Measurements from ENCODE around the gene SLC1A2. TPM values are rescaled to one million over a fixed set of nuclear protein-coding genes. Genes with fewer than 3 reads are reported as not detected.

Gene SLC1A2
- total RNA-seq, 1 donor from 2014 or later: 54.3 TPM

- H3K27me3 Mint-ChIP-seq (ENCODE audit: unreplicated experiment): peaks cover 3% of the 10 kb centered on the region
- H3K4me1 Mint-ChIP-seq (ENCODE audit: low read depth, unreplicated experiment): peaks cover 4% of the 10 kb centered on the region
- DNase-seq: no peak
- H3K27ac Mint-ChIP-seq (ENCODE audit: unreplicated experiment): no peak overlapping the region
- TF ChIP-seq CTCF (IDR thresholded peaks at IDR 0.05; ENCODE audit: partially characterized antibody, unreplicated experiment): no peak
- H3K4me3 Mint-ChIP-seq (ENCODE audit: unreplicated experiment): no peak overlapping the region
- H3K36me3 Mint-ChIP-seq (ENCODE audit: unreplicated experiment): peaks cover 27% of the 10 kb centered on the region
- H3K9me3 Mint-ChIP-seq (ENCODE audit: unreplicated experiment): no peaks in the 10 kb centered on the region
Measured at GRCh38 chr11:35274909-35275785, 144.2 kb downstream of the SLC1A2 start.

GRCh38 chr11:35272391-35272902 is 146.9 kb downstream of the SLC1A2 start:
- no peak overlapping the region for H3K27ac Mint-ChIP-seq (ENCODE audit: unreplicated experiment)
- TF ChIP-seq CTCF (IDR thresholded peaks at IDR 0.05; ENCODE audit: partially characterized antibody, unreplicated experiment): no peak
- H3K9me3 Mint-ChIP-seq (ENCODE audit: unreplicated experiment): no peaks in the 10 kb centered on the region
- peaks cover 4% of the 10 kb centered on the region for H3K4me1 Mint-ChIP-seq (ENCODE audit: low read depth, unreplicated experiment)
- H3K36me3 Mint-ChIP-seq (ENCODE audit: unreplicated experiment): peaks cover 19% of the 10 kb centered on the region
- peaks cover 3% of the 10 kb centered on the region for H3K27me3 Mint-ChIP-seq (ENCODE audit: unreplicated experiment)
- no peak for DNase-seq
- no peak overlapping the region for H3K4me3 Mint-ChIP-seq (ENCODE audit: unreplicated experiment)

- Mint-ChIP-seq H3K4me3 (ENCODE audit: unreplicated experiment) (no peak overlapping the region), H3K27me3 (ENCODE audit: unreplicated experiment) (peaks cover 3% of the 10 kb centered on the region), H3K36me3 (ENCODE audit: unreplicated experiment) (peaks cover 14% of the 10 kb centered on the region), H3K4me1 (ENCODE audit: low read depth, unreplicated experiment) (peaks cover 4% of the 10 kb centered on the region), H3K27ac (ENCODE audit: unreplicated experiment) (no peak overlapping the region), H3K9me3 (ENCODE audit: unreplicated experiment) (no peaks in the 10 kb centered on the region)
- TF ChIP-seq CTCF (IDR thresholded peaks at IDR 0.05; ENCODE audit: partially characterized antibody, unreplicated experiment): no peak
- DNase-seq: no peak
Measured at GRCh38 chr11:35271031-35271430, 148.3 kb downstream of the SLC1A2 start.

GRCh38 chr11:35270342-35270741 is 149.0 kb downstream of the SLC1A2 start:
- Mint-ChIP-seq H3K27me3 (ENCODE audit: unreplicated experiment) (peaks cover 3% of the 10 kb centered on the region), H3K4me3 (ENCODE audit: unreplicated experiment) (no peak overlapping the region)
- no peak for DNase-seq

More at GRCh38 chr11:35270342-35270741, 149.0 kb downstream of the SLC1A2 start:
- H3K27ac Mint-ChIP-seq (ENCODE audit: unreplicated experiment): no peak overlapping the region
- no peaks in the 10 kb centered on the region for H3K9me3 Mint-ChIP-seq (ENCODE audit: unreplicated experiment)
- no peak for TF ChIP-seq CTCF (IDR thresholded peaks at IDR 0.05; ENCODE audit: partially characterized antibody, unreplicated experiment)
- H3K4me1 Mint-ChIP-seq (ENCODE audit: low read depth, unreplicated experiment): peaks cover 4% of the 10 kb centered on the region
- peaks cover 12% of the 10 kb centered on the region for H3K36me3 Mint-ChIP-seq (ENCODE audit: unreplicated experiment)
